Fibroblast of pulmonary artery (primary cell): ENCODE results near the gene SLIT1.

ENCODE experiments used
- DNase-seq: peaks from one replicate; pipeline ENCODE4 v3.0.0-alpha.2; 2010; ENCODE audit warnings: low read depth
- H3K4me3 ChIP-seq: replicated peaks from 2 replicates; pipeline ENCODE4 v1.5.1; 2011; ENCODE audit warnings: low read depth, mild to moderate bottlenecking, control low read depth, low read length, moderate library complexity
- CTCF ChIP-seq: IDR thresholded peaks from 2 replicates; pipeline ENCODE4 v1.5.1; 2011; ENCODE audit warnings: mild to moderate bottlenecking, control low read depth, low read length, inconsistent platforms; ENCODE audit errors: missing control alignments

The SLIT1 gene

GRCh38 chr10:97078261-97078937, 107.4 kb downstream of the SLIT1 start:
- no peak overlapping the region for H3K4me3 ChIP-seq
- DNase-seq = no peak

GRCh38 chr10:97076781-97077180, 109.0 kb downstream of the SLIT1 start:
- TF ChIP-seq CTCF = no peak
- DNase-seq = no peak
- no peak overlapping the region for H3K4me3 ChIP-seq

More at GRCh38 chr10:97078261-97078937, 107.4 kb downstream of the SLIT1 start:
- no peak for TF ChIP-seq CTCF

DNA sequence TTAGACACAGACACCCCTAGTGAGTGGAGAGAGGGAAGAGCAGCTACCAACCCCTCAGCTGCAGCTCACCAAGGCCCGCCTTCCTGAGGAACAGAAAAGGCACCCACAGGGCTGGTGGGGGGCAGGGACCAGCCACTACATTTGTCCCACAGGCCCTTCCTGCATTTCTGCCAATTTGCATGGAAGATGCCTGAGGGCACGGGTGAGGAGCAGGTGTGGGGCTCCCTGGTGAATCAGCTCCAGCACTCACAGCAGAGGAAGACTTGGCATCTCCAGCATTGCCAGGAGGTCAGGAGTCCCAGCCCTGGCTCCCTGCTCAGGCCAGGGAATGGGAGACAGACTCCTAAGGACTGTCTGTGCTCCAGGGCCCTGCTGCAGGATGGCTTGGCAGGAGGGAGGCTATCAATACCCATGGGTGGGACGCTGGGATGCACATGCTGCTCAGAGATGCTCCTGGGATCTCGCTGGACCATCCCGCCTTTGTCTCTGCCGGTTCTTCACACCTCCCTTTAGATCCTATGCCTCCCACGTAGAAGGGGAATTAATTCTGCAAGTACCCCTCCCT, 109.7 kb downstream of the SLIT1 start:
- no peak for DNase-seq
- no peak for TF ChIP-seq CTCF
- no peak overlapping the region for H3K4me3 ChIP-seq

DNA sequence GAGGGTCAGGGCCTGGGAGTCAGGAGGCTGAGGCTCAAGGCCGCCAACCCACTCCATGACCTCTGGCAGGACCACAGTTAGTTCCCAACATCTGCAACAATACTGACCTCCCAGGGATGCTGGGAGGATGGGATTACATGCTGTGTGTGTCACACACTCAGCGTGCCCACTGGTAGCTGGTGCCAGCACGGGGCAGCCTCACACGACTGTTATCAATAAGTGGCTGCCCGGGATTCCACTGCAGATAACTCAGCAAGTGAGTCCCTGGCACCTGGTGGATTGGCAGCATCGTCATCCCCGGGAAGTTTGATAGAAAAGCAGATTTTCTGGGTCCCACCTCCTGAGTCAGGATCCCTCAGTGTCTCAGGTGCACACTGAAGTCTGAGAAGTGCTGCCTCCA, 110.3 kb downstream of the SLIT1 start:
- DNase-seq = no peak
- no peak for TF ChIP-seq CTCF
- H3K4me3 ChIP-seq = no peak overlapping the region

- DNase-seq = no peak
- TF ChIP-seq CTCF = no peak
- H3K4me3 ChIP-seq = no peak overlapping the region
Measured at GRCh38 chr10:97074256-97075145, 111.3 kb downstream of the SLIT1 start.

DNA sequence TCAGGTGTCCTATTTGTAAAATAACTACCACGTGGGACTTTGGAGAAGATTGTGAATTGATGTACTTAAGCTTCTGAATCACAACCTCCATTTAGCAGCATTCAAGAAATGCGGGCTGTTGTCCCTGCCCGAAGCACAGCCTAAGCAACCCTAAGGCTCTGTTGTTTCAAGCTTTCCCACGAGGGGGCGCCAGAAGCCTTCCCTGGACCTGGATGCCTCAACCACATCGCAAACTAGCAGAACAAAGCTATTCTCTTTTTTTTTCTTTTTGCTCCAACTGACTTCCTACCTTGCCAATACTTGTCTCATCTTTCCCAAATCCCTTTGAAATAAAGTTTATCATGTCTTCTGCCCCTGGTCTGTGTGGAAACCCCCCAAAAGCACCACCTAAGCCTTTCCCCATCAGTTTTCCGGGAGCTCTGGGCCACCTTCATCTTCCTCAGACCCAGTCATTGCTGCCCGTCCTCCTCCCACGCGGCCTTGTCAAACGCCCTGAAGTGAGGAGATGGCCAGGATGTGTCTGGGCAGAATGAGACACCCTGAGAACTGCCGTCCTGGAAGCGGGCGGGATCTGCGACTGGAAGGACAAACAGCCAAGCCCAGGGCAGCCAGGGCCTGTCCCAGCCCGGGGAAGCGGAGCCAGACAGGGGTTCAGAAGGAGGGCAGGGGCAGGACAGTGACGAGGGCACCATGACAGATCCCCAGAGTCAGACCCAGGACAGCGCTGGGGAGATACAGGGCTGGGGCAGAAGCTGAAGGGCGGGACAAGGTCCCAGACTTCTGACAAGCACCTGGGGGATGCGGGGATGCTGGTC, 112.7 kb downstream of the SLIT1 start:
- DNase-seq = peak; percentile 83
- peak; percentile 96 for TF ChIP-seq CTCF

More for the DNA sequence above, 112.7 kb downstream of the SLIT1 start:
- H3K4me3 ChIP-seq = no peak overlapping the region
